Loucy (cell line): ENCODE results near the gene ANO1.

Source experiments
- CTCF ChIP-seq: fragments of 200-600 bp; sonication (generic); conservative IDR thresholded peaks from 2 replicates; pipeline ENCODE4 v1.5.1; 2014; ENCODE audit warnings: mild to moderate bottlenecking, antibody characterized with exemption, low read length
- EZH2phosphoT487 ChIP-seq: fragments of 200-600 bp; IDR thresholded peaks from 2 replicates; pipeline ENCODE4 v1.6.1; 2018; ENCODE audit warnings: antibody characterized with exemption, mild to moderate bottlenecking, moderate library complexity, borderline replicate concordance

DNA sequence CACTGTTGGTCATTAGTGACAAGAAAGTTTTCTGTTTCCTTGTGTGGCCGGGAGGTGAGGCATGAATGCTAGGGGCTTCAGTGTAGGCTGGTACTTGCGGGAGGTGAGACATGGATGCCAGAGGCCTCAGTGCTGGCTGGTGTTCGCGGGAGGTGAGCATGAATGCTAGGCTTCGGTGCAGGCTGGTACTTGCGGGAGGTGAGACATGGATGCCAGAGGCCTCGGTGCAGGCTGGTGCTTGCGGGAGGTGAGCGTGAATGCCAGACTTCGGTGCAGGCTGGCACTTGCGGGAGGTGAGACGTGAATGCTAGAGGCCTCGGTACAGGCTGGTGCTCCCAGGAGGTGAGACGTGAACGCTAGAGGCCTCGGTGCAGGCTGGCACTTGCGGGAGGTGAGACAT, 48.4 kb downstream of the ANO1 start:
- no peak for TF ChIP-seq CTCF
- no peak for TF ChIP-seq EZH2phosphoT487
